SH-SY5Y (cell line): ENCODE data around the gene RSU1.

Experiments used
- GATA2 ChIP-seq: IDR thresholded peaks from 2 replicates; pipeline ENCODE4 v1.6.1; 2011; ENCODE audit warnings: mild to moderate bottlenecking, low read depth, low read length
- GATA3 ChIP-seq: IDR thresholded peaks from 2 replicates; pipeline ENCODE4 v1.6.1; 2011; ENCODE audit warnings: low read depth, mild to moderate bottlenecking, low read length, moderate library complexity

DNA sequence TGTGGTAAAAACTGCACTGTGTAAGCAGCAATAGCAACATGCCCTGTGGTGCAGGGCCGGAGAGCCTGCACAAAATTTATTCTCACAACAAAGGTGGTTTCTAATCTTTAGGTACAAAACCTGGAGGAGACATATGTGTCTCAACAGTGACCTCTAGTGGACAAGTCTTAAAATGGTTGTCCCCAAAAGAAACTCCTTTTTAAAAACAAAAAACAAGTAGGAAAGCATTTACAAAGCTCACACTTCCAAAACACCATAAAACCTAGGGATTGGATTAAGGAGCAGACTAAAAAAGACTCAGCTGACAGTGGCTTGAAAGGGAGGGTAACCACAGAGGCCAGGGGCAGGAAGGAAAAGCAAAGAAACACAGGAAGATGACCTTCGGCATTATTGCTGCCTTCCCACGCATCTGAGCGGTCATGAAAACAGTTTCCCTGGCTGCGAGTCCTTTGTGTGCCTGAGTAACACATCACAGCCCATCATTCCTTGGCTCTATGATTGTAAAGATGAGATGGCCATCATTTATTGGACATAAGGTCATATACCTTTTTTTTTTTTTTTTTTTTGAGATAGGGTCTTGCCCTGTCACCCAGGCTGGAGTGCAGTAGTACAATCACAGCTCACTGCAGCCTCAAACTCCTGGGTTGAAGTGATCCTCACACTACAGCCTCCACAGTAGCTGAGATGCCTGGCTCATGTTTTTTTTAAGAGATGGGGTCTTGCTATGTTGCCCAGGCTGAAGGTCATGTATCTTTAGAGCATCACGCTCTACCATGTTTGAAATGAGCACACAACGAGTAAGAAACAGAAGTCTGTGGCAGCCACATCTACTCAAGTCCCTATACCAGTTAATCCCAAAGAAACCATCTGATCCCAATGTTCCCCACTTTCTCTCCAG, 39.5 kb downstream of the RSU1 start:
- TF ChIP-seq GATA2 (no peak), GATA3 (no peak)
